ENCODE data around the gene PMEPA1. TPM values are rescaled to one million over a fixed set of nuclear protein-coding genes. Genes with fewer than 3 reads are reported as not detected.
A peak's percentile ranks its signal among the peaks of the same experiment; 100 is the strongest.

The PMEPA1 gene
- total RNA-seq, 4 donors from 2014 or later: 3.3 to 5.5 (median 4.6) TPM

DNA sequence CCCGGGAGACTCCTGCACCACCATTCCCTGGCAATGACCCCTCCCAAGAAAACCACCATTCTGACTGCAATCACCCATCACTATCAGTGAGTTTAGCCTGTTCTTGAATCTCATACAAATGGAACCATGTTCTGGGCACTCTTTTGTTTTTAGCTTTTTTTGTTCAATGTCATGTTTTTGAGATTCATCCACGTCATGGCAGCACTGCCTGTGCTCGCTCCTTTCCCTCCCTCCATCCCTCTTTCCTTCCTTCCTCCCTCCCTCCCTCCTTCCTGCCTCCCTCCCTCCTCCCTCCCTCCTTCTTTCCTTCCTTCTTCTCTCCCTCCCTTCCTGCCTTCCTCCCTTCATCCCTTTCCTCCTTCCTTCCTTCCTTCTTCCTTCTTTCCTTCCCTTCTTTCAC is 44.4 kb upstream of the PMEPA1 start:
- no peak for DNase-seq
- H3K36me3 ChIP-seq: no peaks in the 10 kb centered on the region
- no peak for TF ChIP-seq CTCF (IDR thresholded peaks at IDR 0.05)
- no peak for TF ChIP-seq POLR2A (IDR thresholded peaks at IDR 0.05)

DNA sequence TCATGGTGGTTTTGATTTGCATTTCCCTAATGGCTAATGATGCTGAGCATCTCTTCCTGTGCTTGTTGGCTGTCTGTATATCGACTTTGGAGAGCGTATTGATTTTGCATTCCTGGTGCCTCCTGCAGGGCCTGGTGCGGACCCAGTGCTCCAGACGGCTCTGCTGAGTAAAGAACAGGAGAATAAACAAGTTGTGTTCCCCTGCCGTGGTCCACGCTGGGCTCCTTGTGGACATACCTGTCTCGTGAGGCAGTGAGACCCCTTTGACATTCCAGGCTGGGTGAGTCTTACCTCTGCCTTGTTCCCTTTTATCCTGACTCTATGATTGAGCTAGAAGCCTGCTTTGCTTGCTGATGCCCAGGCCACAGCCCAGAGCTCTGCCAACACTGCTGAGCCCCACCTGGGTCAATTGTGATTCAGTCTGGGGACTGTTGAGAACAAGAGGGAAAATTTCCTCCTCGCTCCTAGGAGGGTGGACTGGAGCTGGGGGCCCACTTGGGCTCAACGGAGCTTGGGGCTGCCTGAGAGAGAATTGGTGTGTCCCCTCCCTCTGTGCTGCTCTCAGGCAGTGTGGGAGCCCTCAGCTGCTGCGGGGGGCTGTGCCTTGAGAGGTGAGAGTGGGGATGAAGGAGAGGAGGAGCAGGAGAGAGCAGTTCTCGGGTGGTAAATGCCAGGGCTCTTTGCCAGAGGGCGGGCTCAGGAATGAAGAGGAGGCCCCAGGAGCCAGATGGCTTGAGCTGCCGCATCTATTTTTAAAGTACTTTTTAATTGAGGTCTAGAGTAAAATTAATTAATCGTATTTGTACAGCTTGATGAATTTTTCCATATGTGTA is 43.7 kb upstream of the PMEPA1 start:
- peak in 1 of 3 donors; percentile 28 for DNase-seq
- no peak overlapping the region for H3K27ac ChIP-seq

More for the DNA sequence above, 44.4 kb upstream of the PMEPA1 start:
- Histone ChIP-seq H3K9me3 (no peaks in the 10 kb centered on the region), H3K27me3 (no peaks in the 10 kb centered on the region), H3K4me1 (peaks cover 0 to 5% (median 0%) of the 10 kb centered on the region in 4 donors), H3K4me3 (no peak overlapping the region), H3K27ac (no peak overlapping the region)

DNA sequence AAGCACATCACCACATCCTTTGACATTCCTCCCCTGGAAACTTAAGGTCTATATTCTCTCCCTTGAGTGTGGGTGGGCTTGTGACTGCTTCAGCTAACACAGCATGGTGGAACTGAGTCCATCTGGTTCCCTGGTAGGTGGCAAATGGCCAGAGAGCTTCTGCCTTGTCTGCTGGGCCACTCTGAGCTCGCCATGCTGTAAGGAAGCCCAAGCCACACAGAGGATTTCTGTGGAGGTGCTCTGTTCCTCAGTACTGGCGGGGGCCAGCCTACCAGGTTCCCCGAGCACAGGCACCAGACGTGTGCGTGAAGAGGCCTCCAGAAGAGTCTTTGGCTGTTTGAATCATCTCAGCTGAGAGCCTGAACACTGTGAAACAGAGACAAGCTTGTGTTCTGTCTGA is 41.6 kb upstream of the PMEPA1 start:
- H3K4me1 ChIP-seq: peaks cover 0 to 19% (median 0%) of the 10 kb centered on the region in 4 donors
- no peaks in the 10 kb centered on the region for H3K36me3 ChIP-seq
- TF ChIP-seq CTCF (IDR thresholded peaks at IDR 0.05) (no peak), POLR2A (IDR thresholded peaks at IDR 0.05) (no peak)
- H3K27me3 ChIP-seq: no peaks in the 10 kb centered on the region
- no peak overlapping the region for H3K4me3 ChIP-seq
- DNase-seq: no peak
- H3K9me3 ChIP-seq: no peaks in the 10 kb centered on the region
- no peak overlapping the region for H3K27ac ChIP-seq

More for the DNA sequence above, 43.7 kb upstream of the PMEPA1 start:
- Histone ChIP-seq H3K9me3 (no peaks in the 10 kb centered on the region), H3K36me3 (no peaks in the 10 kb centered on the region), H3K4me3 (no peak overlapping the region), H3K27me3 (no peaks in the 10 kb centered on the region), H3K4me1 (peaks cover 0 to 11% (median 0%) of the 10 kb centered on the region in 4 donors)
- TF ChIP-seq POLR2A (IDR thresholded peaks at IDR 0.05) (no peak), CTCF (IDR thresholded peaks at IDR 0.05) (no peak)

DNA sequence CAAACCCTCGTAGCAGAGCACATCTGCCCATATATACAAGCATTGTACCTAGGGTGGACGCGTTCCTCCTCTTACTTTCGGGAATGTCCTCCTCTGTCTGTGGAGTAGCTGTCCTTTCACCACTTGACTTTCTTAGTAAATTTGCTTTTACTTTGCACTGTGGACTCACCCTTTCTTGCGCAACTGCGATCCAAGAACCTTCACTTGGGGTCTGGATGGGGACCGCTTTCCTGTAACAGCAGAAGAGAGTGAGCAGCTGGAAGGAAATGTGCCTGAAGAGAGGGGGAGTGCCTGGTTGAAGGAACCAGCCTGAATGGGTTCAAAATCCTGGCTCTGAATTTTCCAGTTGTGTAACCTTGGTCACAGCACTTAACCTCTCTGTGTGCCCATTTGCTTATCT is 40.1 kb upstream of the PMEPA1 start:
- Histone ChIP-seq H3K27me3 (no peaks in the 10 kb centered on the region), H3K27ac (no peak overlapping the region), H3K4me3 (no peak overlapping the region), H3K9me3 (no peaks in the 10 kb centered on the region), H3K36me3 (no peaks in the 10 kb centered on the region), H3K4me1 (peaks cover 0 to 22% (median 0%) of the 10 kb centered on the region in 4 donors)
- DNase-seq: no peak
- TF ChIP-seq POLR2A (IDR thresholded peaks at IDR 0.05): no peak
- no peak for TF ChIP-seq CTCF (IDR thresholded peaks at IDR 0.05)

- Histone ChIP-seq H3K27ac (peak overlapping the region in 2 of 4 donors; percentile 6 to 60), H3K27me3 (no peaks in the 10 kb centered on the region), H3K9me3 (no peaks in the 10 kb centered on the region), H3K4me1 (peaks cover 0 to 22% (median 0%) of the 10 kb centered on the region in 4 donors), H3K4me3 (peak overlapping the region in 3 of 4 donors; percentile 10 to 39 (median 33)), H3K36me3 (no peaks in the 10 kb centered on the region)
- no peak for DNase-seq
- TF ChIP-seq POLR2A (IDR thresholded peaks at IDR 0.05) (no peak), CTCF (IDR thresholded peaks at IDR 0.05) (no peak)
These were observed 39.4 kb upstream of the PMEPA1 start for GRCh38 chr20:57749131-57749690.

All from Peyer's patch (tissue), 4 donors.